NCI-H2029 (cell line): ENCODE data around the gene PACS1.
A peak's percentile ranks its signal among the peaks of the same experiment; 100 is the strongest.
"Not testable (repeated sequence)": the region's sequence is repeated elsewhere in the genome, so short reads cannot be mapped to it uniquely, and the experiment has no call there.

ENCODE experiments used
- DNase-seq: peaks from one replicate; lab custom pipeline; 2025; lab: John Stamatoyannopoulos, UW

The PACS1 gene

DNA sequence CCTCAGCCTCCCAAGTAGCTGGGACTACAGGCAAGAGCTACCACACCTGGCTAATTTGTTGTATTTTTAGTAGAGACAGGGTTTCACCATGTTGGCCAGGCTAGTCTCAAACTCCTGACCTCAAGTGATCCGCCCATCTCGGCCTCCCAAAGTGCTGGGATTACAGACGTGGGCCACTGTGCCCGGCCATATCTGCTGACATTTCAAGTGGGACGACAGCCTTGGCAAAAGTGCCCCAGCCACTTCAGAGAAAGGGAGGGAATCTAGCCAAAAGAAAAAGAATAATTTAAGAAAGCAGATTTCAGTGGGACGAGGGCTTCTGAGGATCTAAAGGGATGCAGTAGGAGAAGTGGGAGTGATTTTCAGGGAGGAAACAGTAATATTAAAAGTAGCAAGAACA lies 183.0 kb downstream of the PACS1 start:
- DNase-seq, result not testable (repeated sequence)

- no peak for DNase-seq
Measured at GRCh38 chr11:66258473-66258893, 188.4 kb downstream of the PACS1 start.

DNA sequence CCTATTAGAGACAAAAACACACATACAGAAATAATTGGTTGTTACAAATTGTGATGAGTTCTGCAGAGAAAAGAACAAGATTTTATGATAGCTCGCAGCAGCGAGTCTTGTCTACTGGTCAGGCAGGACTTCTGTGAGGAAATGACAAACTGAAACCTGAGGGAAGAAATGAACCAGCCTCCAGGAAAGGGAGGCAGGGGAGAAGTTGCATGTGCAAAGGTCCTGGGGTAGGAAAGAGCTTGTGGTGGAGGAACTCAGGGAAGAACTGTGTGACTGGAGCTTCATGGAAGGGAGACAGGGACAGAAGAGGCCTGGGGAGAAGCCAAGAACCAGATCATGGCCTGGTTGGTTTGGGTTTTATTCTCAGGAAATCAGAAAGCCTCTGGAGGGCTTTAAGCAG lies 189.2 kb downstream of the PACS1 start:
- DNase-seq, result no peak

GRCh38 chr11:66259956-66260355 lies 189.9 kb downstream of the PACS1 start:
- no peak for DNase-seq

DNA sequence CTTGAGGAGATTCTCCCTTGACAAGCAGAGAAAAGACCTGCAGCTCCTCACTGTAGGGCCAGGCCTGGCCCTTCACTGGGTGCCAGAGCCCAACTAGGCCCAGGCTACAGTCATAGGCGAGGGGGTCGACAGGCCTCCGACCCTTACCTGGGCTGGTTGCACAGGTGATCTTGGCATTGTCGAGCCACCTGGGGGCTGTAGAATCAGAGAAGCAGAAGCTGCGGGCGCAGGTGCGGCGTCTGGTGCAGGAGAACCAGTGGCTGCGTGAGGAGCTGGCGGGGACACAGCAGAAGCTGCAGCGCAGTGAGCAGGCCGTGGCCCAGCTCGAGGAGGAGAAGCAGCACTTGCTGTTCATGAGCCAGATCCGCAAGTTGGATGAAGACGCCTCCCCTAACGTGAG lies 191.5 kb downstream of the PACS1 start:
- DNase-seq, result no peak

GRCh38 chr11:66262191-66262590 lies 192.1 kb downstream of the PACS1 start:
- DNase-seq, result no peak

DNA sequence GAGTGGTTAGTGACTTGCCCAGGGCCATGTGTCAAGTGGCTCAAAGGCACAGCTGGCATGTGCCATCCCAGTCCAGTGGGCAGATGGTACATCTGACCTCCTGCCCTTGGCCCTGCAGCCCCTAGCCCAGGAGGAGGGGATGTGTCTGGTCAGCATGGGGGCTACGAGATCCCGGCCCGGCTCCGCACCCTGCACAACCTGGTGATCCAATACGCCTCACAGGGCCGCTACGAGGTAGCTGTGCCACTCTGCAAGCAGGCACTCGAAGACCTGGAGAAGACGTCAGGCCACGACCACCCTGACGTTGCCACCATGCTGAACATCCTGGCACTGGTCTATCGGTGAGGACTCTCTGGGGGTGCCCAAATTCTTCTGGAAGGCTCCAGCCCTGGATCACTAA lies 192.6 kb downstream of the PACS1 start:
- no peak for DNase-seq

DNA sequence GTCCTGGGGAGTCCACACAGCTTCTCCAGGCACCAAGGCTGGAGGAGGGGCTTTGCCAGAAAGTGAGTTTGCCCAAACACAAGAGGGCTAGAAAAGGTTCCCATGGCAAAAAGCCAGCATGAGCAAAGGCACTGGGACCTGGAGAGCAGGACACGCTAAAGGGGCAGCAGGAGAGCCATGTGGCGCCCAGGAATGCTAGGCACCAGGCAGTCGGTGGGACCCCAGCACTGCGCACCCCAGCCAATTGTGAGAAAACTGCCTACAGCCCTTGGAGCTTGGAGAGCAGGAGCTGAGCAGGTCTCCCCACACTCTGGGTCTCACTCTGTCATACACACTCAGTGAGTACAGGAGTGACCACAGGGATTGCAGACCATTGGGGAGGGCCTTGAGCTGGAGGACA lies 193.2 kb downstream of the PACS1 start:
- no peak for DNase-seq

DNA sequence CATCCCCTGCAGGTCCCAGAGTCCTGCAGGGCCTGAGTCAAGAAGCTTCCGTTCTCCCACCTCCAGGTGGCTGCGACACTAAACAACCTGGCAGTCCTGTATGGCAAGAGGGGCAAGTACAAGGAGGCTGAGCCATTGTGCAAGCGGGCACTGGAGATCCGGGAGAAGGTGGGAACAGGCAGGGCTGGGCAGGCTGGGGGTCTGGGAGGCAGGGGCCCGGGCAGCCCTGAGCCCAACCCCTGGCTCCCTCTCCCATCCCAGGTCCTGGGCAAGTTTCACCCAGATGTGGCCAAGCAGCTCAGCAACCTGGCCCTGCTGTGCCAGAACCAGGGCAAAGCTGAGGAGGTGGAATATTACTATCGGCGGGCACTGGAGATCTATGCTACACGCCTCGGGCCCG lies 193.7 kb downstream of the PACS1 start:
- DNase-seq, result no peak

DNA sequence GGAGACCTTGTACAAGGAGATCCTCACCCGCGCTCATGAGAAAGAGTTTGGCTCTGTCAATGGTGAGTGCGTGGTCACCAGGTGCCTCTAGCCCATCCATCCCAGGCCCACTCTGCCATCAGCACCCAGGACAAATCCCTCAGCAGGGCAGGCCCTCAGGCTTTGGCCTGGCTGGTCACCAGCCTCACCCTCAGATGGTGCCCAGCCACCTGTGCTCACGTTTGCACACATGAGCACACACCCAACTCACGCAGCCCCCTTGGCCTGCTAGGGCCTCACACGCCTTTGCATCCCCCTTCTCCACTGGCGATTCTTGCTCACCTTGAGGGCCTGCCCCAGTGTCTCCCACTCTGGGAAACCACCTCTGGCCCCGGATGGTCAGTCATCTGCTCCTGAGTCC lies 194.3 kb downstream of the PACS1 start:
- no peak for DNase-seq

DNA sequence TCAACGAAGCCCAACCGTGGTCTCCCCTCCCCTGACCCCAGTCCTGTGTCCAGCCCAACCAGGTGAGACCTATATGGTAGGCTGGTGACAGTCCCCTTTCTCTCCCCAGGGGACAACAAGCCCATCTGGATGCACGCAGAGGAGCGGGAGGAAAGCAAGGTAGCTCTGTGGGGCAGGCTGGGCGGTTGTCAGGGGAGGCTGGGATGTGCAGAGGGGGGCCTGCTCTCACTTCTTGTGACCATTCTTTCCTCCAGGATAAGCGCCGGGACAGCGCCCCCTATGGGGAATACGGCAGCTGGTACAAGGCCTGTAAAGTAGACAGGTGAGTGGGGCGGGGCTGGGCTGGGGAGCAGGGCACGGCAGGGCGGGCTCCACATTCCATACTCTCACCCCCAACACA lies 194.8 kb downstream of the PACS1 start:
- DNase-seq, result no peak

DNA sequence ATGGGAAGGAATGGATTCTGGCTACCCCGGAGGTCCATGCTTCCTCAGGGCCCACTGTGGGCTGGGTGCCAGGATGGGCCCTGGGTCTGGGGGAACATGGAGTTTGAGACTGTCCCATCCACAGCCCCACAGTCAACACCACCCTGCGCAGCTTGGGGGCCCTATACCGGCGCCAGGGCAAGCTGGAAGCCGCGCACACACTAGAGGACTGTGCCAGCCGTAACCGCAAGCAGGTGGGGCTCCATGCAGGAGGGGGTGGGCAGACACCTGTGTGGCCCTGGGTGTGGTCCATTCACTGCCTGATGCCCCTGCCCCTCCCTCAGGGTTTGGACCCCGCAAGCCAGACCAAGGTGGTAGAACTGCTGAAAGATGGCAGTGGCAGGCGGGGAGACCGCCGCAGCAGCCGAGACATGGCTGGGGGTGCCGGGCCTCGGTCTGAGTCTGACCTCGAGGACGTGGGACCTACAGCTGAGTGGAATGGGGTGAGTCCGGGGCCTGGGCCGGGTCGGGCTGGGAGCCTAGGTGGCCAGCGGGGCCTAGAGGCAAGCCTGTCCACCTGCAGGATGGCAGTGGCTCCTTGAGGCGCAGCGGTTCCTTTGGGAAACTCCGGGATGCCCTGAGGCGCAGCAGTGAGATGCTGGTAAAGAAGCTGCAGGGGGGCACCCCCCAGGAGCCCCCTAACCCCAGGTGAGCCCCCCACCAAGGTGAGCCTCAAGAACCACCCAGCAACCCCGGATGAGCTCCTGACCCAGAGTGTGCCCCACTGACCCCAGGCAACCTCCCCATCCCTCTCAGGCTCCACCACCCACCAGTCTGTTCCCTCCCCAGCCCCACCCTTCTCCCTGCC lies 195.7 kb downstream of the PACS1 start:
- no peak for DNase-seq

- DNase-seq, result no peak
Measured at GRCh38 chr11:66266378-66267038, 196.4 kb downstream of the PACS1 start.

DNA sequence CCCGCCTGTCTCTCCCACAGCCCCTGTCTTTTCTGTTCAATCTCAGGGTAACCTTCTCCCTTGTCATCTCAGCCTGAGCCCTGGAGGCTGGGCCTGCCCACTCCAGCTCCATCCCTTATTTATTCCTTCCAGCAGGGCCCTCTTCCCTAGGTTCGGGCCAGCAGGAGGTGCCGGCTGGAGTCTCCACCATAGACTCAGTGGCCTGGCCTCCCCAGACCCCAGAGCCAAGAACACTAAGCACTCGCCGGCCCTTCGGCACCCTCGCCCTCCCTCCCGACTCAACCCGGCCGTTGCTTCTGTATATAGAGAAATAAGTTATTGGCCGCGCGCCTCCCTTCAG lies 196.9 kb downstream of the PACS1 start:
- DNase-seq, result no peak

- peak; percentile 65 for DNase-seq
Measured at GRCh38 chr11:66267379-66268243, 197.5 kb downstream of the PACS1 start.

GRCh38 chr11:66268244-66268951 lies 198.3 kb downstream of the PACS1 start, which contains the start of gene RAB1B:
RAB1B (plus strand) TSS chr11:66268639; CDS start chr11:66268680, 41 bp downstream.
- peak; percentile 99 for DNase-seq

- no peak for DNase-seq
Measured at GRCh38 chr11:66268952-66269905, 199.2 kb downstream of the PACS1 start.

- DNase-seq, result no peak
Measured at GRCh38 chr11:66271816-66272215, 201.7 kb downstream of the PACS1 start.

- no peak for DNase-seq
Measured at GRCh38 chr11:66272596-66272995, 202.5 kb downstream of the PACS1 start.

GRCh38 chr11:66274219-66274618 lies 204.1 kb downstream of the PACS1 start:
- DNase-seq, result no peak

- DNase-seq, result no peak
Measured at GRCh38 chr11:66275396-66275795, 205.3 kb downstream of the PACS1 start.
